T-cell (primary cell): ENCODE results near the gene CLEC16A. TPM values are rescaled to one million over a fixed set of nuclear protein-coding genes. Genes with fewer than 3 reads are reported as not detected.
A peak's percentile ranks its signal among the peaks of the same experiment; 100 is the strongest.

ENCODE experiments used
- ATAC-seq, 4 experiments: fragments of 200-7000 bp in 3 of 4; fragments of 150-1000 bp in 1 of 4; cut with Tn5 transposase; replicated peaks in 1 of 4; 1 replicate in 3 of 4; 2 replicates in 1 of 4; pipeline ENCODE4 v1.10.0; 2021; ENCODE audit warnings: moderate library complexity in 3 of 4, mild to moderate bottlenecking in 2 of 4, moderate number of reproducible peaks in 1 of 4
- CTCF ChIA-PET, 2 donors: fragments of 300-600 bp; sonication (Branson Sonifier 250); formaldehyde crosslinking; loops; one replicate each; lab custom pipeline; 2022; ENCODE audit warnings: antibody characterized with exemption in 2 of 2; lab: Charles Lee
- POLR2A ChIA-PET, 2 donors: fragments of 300-600 bp; sonication (Branson Sonifier 250); formaldehyde crosslinking; loops; one replicate each; lab custom pipeline; 2022; ENCODE audit warnings: antibody characterized with exemption in 2 of 2; lab: Charles Lee
- DNase-seq, 35 experiments: peaks; one replicate each; pipeline versions ENCODE4 v3.0.0 to v3.0.0-alpha.2; 2013 to 2023
- H3K27ac ChIP-seq: one replicate; pipeline ENCODE4 v1.5.1; 2013; ENCODE audit warnings: low read length
- H3K27me3 ChIP-seq, 2 experiments: replicated peaks in 1 of 2; 1 replicate in 1 of 2; 2 replicates in 1 of 2; pipeline versions ENCODE4 v1.6.1 to v1.7.0; 2013; ENCODE audit warnings: low read length in 1 of 2, mixed read lengths in 1 of 2; ENCODE audit not compliant: control insufficient read depth in 2 of 2, insufficient read depth in 2 of 2; ENCODE audit errors: extremely low read depth in 1 of 2
- H3K36me3 ChIP-seq, 2 donors: 1 replicate in 1 of 2; 2 replicates in 1 of 2; pipeline versions ENCODE4 v1.6.1 to v1.7.0; 2013; ENCODE audit warnings: low read length in 1 of 2; ENCODE audit not compliant: control insufficient read depth in 2 of 2, insufficient read depth in 1 of 2; ENCODE audit errors: extremely low read depth in 1 of 2
- H3K4me1 ChIP-seq, 2 experiments: 1 replicate in 1 of 2; 2 replicates in 1 of 2; pipeline versions ENCODE4 v1.6.1 to v1.7.0; 2013; ENCODE audit warnings: low read length in 2 of 2, mixed read lengths in 1 of 2; ENCODE audit not compliant: insufficient read depth in 2 of 2, control insufficient read depth in 1 of 2; ENCODE audit errors: extremely low read depth in 1 of 2
- H3K4me3 ChIP-seq, 2 donors: 1 replicate in 1 of 2; 2 replicates in 1 of 2; pipeline versions ENCODE4 v1.5.1 to v1.7.0; 2013; ENCODE audit warnings: mild to moderate bottlenecking in 2 of 2, low read length in 1 of 2, moderate library complexity in 1 of 2; ENCODE audit not compliant: control insufficient read depth in 1 of 2; ENCODE audit errors: extremely low read depth in 1 of 2
- H3K9me3 ChIP-seq: 2 replicates; pipeline ENCODE4 v1.7.0; 2013
- H3K27ac Mint-ChIP-seq, 2 donors: one replicate each; pipeline ENCODE4 v1.8.0; 2020 to 2021; ENCODE audit warnings: mild to moderate bottlenecking in 2 of 2, mixed read lengths in 2 of 2
- H3K27me3 Mint-ChIP-seq, 2 donors: one replicate each; pipeline ENCODE4 v1.8.0; 2021 to 2022; ENCODE audit warnings: mixed read lengths in 2 of 2
- H3K36me3 Mint-ChIP-seq: one replicate; pipeline ENCODE4 v1.8.0; 2021; ENCODE audit warnings: mixed read lengths
- H3K4me1 Mint-ChIP-seq, 3 donors: one replicate each; pipeline ENCODE4 v1.8.0; 2020 to 2022; ENCODE audit warnings: mixed read lengths in 3 of 3, mild to moderate bottlenecking in 1 of 3
- H3K4me3 Mint-ChIP-seq, 3 donors: one replicate each; pipeline ENCODE4 v1.8.0; 2020 to 2022; ENCODE audit warnings: mild to moderate bottlenecking in 3 of 3, mixed read lengths in 3 of 3, moderate library complexity in 3 of 3
- H3K9me3 Mint-ChIP-seq, 3 donors: one replicate each; pipeline ENCODE4 v1.8.0; 2020 to 2022; ENCODE audit warnings: mixed read lengths in 3 of 3
- WGBS: methylation state at CpG from one replicate; pipeline ENCODE4 v1.1.5; 2013; ENCODE audit warnings: missing lambda C conversion rate; ENCODE audit not compliant: insufficient coverage; 5-methylcytosine and 5-hydroxymethylcytosine counted together
- total RNA-seq, 35 experiments: library from RNA in 6 of 35; stranded (reverse) in 6 of 35; fragments of 120-200 nt in 1 of 35; gene quantifications; one replicate each; pipeline versions ENCODE4 v1.2.1 to v1.2.4 and lab custom pipeline; 2013 to 2026

CLEC16A gene
- total RNA-seq, 5 donors from 2014 or later (not counting 1 experiment from before 2014, with no cell fraction given), result 27.4 to 34.6 (median 28.7) TPM

DNA sequence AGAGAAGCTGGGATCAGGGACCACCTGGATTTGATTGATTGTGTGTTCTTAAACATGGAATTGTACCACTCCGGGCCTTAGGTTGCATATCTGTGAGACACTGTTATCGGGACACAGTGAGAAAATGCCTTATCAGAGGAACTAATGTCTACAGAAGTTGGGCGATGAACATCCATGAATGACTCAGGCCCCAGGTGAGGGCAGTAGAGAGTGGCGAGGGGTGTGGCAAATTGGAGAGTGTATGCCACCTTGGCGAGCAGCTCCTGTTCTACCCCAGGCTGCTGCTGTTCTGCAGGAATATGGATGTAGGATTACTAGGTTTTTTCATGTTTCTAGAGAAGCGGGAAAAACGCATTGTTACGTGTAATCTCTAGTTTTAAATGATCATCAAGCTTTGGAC, 38.8 kb downstream of the CLEC16A start:
- Mint-ChIP-seq H3K27ac (peak overlapping the region; percentile 31 to 44), H3K36me3 (peaks cover 22% of the 10 kb centered on the region), H3K27me3 (no peaks in the 10 kb centered on the region), H3K4me3 (no peak overlapping the region), H3K9me3 (no peaks in the 10 kb centered on the region), H3K4me1 (peaks cover 22 to 38% (median 24%) of the 10 kb centered on the region in 3 donors)
- ChIA-PET CTCF (interaction anchor here (0.6 to 1.1 kb wide), 5 partner anchors 12 to 401 kb away, joined by 3 to 5 read pairs (median 3); no protein-coding TSS in a partner anchor), POLR2A (interaction anchor here in 1 of 2 donors (0.5 kb wide), 1 partner anchor 279 kb away, joined by 5 read pairs; no protein-coding TSS in a partner anchor)
- 84% methylated on average over 8 of the region's 8 CpGs for WGBS
- ATAC-seq (peak in 1 of 4 experiments; percentile 51), DNase-seq (peak in 4 of 35 experiments; percentile 5 to 24 (median 14))
- Histone ChIP-seq H3K36me3 (peaks cover 9 to 21% of the 10 kb centered on the region in 2 donors), H3K4me3 (no peak overlapping the region), H3K27me3 (no peaks in the 10 kb centered on the region), H3K9me3 (no peaks in the 10 kb centered on the region), H3K27ac (no peak overlapping the region), H3K4me1 (peaks cover 7 to 11% of the 10 kb centered on the region in 2 experiments)

- POLR2A ChIA-PET, result no interaction called here
- Mint-ChIP-seq H3K4me3 (no peak overlapping the region), H3K27ac (peak overlapping the region in 1 of 2 donors; percentile 5), H3K4me1 (peaks cover 35 to 51% (median 38%) of the 10 kb centered on the region in 3 donors), H3K9me3 (no peaks in the 10 kb centered on the region), H3K36me3 (peaks cover 26% of the 10 kb centered on the region), H3K27me3 (no peaks in the 10 kb centered on the region)
- Histone ChIP-seq H3K27me3 (no peaks in the 10 kb centered on the region), H3K4me1 (peaks cover 14 to 21% of the 10 kb centered on the region in 2 experiments), H3K4me3 (no peak overlapping the region), H3K27ac (no peak overlapping the region), H3K9me3 (no peaks in the 10 kb centered on the region), H3K36me3 (peaks cover 5 to 11% of the 10 kb centered on the region in 2 donors)
- CTCF ChIA-PET, result interaction anchor here in 1 of 2 donors (0.7 kb wide), 1 partner anchor 424 kb away, joined by 5 read pairs; no protein-coding TSS in a partner anchor
- WGBS, result 96% methylated on average over 4 of the region's 6 CpGs
- DNase-seq (no peak), ATAC-seq (no peak)
Observed at GRCh38 chr16:10984509-10984908, 40.1 kb downstream of the CLEC16A start.

DNA sequence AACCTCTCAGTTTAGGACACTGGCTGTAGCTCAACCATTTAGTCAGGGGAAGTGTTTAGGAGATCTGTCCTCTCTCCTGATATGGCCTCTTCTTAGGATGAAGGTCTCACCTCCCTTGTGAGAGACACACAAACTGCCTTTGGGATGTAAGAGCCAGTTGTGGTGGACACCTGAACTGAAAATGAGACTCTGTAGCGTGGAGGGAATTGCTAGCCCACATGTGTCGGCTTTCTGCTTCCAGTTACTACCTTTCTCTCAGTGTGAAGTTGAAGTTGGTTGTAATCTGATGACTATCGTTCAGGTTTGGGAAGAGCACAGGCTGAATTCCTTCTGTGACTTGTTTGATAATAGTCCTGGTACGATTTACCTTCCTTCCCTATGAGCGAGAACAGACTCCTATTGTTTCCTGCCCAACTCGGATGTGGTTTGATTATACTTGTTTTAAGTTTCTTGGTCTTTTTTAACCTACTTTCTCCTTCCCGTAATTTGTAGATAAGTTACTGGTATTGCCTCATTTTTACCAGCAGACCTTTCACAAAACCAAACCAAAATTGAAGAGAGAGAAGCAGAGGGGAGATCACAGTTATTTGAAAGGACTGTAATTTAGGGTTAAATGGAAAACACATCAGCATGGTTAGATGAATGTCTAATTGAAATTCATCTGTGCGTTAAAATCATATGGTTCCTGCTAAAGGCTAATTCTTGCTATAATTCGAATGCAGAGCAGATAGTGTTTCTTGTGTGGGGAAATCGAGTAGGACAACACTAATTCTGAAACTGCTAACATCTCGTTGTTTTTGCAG, 43.2 kb downstream of the CLEC16A start:
- Mint-ChIP-seq H3K4me1 (peaks cover 53 to 70% (median 63%) of the 10 kb centered on the region in 3 donors), H3K27ac (peak overlapping the region; percentile 69 to 81), H3K27me3 (no peaks in the 10 kb centered on the region), H3K36me3 (peaks cover 40% of the 10 kb centered on the region), H3K4me3 (peak overlapping the region; percentile 51 to 71 (median 57)), H3K9me3 (no peaks in the 10 kb centered on the region)
- DNase-seq, result peak in 1 of 35 experiments; percentile 29
- Histone ChIP-seq H3K36me3 (peaks cover 0 to 2% of the 10 kb centered on the region in 2 donors), H3K4me1 (peaks cover 14 to 24% of the 10 kb centered on the region in 2 experiments), H3K9me3 (no peaks in the 10 kb centered on the region), H3K27me3 (no peaks in the 10 kb centered on the region), H3K4me3 (no peak overlapping the region), H3K27ac (peak overlapping the region; percentile 9)
- peak; percentile 48 to 76 (median 67) for ATAC-seq
- CTCF ChIA-PET, result interaction anchor here in 1 of 2 donors (0.8 kb wide), 1 partner anchor 69 kb away, joined by 3 read pairs; no protein-coding TSS in a partner anchor
- POLR2A ChIA-PET, result no interaction called here
- no CpG with 5 or more reads among the region's 11 CpGs for whole genome bisulfite sequencing

- CTCF ChIA-PET, result no interaction called here
- peaks cover 0 to 2% of the 10 kb centered on the region in 2 donors for H3K36me3 ChIP-seq
- H3K4me1 ChIP-seq, result peaks cover 14 to 24% of the 10 kb centered on the region in 2 experiments
- no peak overlapping the region for H3K4me3 ChIP-seq
- peak overlapping the region; percentile 3 to 71 (median 51) for H3K4me3 Mint-ChIP-seq
- H3K27me3 ChIP-seq, result no peaks in the 10 kb centered on the region
- no peaks in the 10 kb centered on the region for H3K9me3 Mint-ChIP-seq
- ATAC-seq (peak; percentile 35 to 64 (median 58)), DNase-seq (peak in 8 of 35 experiments; percentile 5 to 40 (median 13))
- no peak overlapping the region for H3K27ac ChIP-seq
- H3K36me3 Mint-ChIP-seq, result peaks cover 38% of the 10 kb centered on the region
- 10% methylated on average over 3 of the region's 7 CpGs for WGBS
- peak overlapping the region; percentile 48 to 81 for H3K27ac Mint-ChIP-seq
- no peaks in the 10 kb centered on the region for H3K9me3 ChIP-seq
- no peaks in the 10 kb centered on the region for H3K27me3 Mint-ChIP-seq
- POLR2A ChIA-PET, result no interaction called here
- peaks cover 52 to 66% (median 66%) of the 10 kb centered on the region in 3 donors for H3K4me1 Mint-ChIP-seq
Observed at GRCh38 chr16:10988164-10988803, 43.9 kb downstream of the CLEC16A start.

- WGBS, result 89% methylated on average over 1 of the region's 6 CpGs
- no peaks in the 10 kb centered on the region for H3K27me3 ChIP-seq
- peak overlapping the region in 1 of 3 donors; percentile 71 for H3K4me3 Mint-ChIP-seq
- ChIA-PET CTCF (interaction anchor here in 1 of 2 donors (0.6 to 0.7 kb wide), 2 partner anchors 410 to 729 kb away, joined by 4 to 10 read pairs; no protein-coding TSS in a partner anchor), POLR2A (no interaction called here)
- no peaks in the 10 kb centered on the region for H3K9me3 ChIP-seq
- peak overlapping the region in 1 of 2 donors; percentile 81 for H3K27ac Mint-ChIP-seq
- DNase-seq (no peak), ATAC-seq (no peak)
- H3K27ac ChIP-seq, result no peak overlapping the region
- H3K4me3 ChIP-seq, result no peak overlapping the region
- H3K4me1 ChIP-seq, result peaks cover 14 to 24% of the 10 kb centered on the region in 2 experiments
- no peaks in the 10 kb centered on the region for H3K27me3 Mint-ChIP-seq
- no peaks in the 10 kb centered on the region for H3K9me3 Mint-ChIP-seq
- H3K36me3 ChIP-seq, result peaks cover 4 to 5% of the 10 kb centered on the region in 2 donors
- peaks cover 40% of the 10 kb centered on the region for H3K36me3 Mint-ChIP-seq
- H3K4me1 Mint-ChIP-seq, result peaks cover 49 to 66% (median 61%) of the 10 kb centered on the region in 3 donors
Observed at GRCh38 chr16:10988879-10989278, 44.5 kb downstream of the CLEC16A start.

DNA sequence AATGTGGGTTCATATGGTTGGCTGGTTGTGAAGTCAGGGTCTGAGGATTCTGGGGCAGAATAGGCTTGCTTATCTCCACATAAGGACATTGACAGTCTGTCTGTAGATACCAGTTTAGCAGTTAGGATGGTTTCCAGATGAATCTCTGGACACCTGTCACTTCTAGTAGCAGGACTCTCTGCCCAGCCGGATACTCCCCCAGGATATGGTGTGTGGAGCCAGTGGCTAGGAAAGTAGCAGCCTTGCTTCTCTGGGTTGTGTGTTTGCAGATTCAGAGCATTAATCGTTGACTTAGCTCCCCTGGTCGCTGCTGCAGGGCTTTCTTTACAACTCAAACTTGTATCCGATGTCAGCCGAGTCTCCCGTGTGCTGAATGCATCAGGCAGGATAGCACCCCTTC, 45.2 kb downstream of the CLEC16A start:
- Histone ChIP-seq H3K4me3 (no peak overlapping the region), H3K27me3 (no peaks in the 10 kb centered on the region), H3K27ac (no peak overlapping the region), H3K9me3 (no peaks in the 10 kb centered on the region), H3K4me1 (peaks cover 14 to 24% of the 10 kb centered on the region in 2 experiments), H3K36me3 (peaks cover 4 to 9% of the 10 kb centered on the region in 2 donors)
- peak overlapping the region in 1 of 2 donors; percentile 28 for H3K27ac Mint-ChIP-seq
- peaks cover 43% of the 10 kb centered on the region for H3K36me3 Mint-ChIP-seq
- POLR2A ChIA-PET, result no interaction called here
- no peaks in the 10 kb centered on the region for H3K27me3 Mint-ChIP-seq
- no peak for ATAC-seq
- CTCF ChIA-PET, result interaction anchor here in 1 of 2 donors (0.7 kb wide), 1 partner anchor 409 kb away, joined by 4 read pairs; no protein-coding TSS in a partner anchor
- 87% methylated on average over 3 of the region's 6 CpGs for WGBS
- H3K4me3 Mint-ChIP-seq, result peak overlapping the region in 1 of 3 donors; percentile 71
- no peak for DNase-seq
- H3K4me1 Mint-ChIP-seq, result peaks cover 49 to 66% (median 58%) of the 10 kb centered on the region in 3 donors
- no peaks in the 10 kb centered on the region for H3K9me3 Mint-ChIP-seq
